HG03108 (cell line): ENCODE results near the gene BPIFA2.

ENCODE experiments used
- ATAC-seq: cut with Tn5 transposase; IDR thresholded peaks from one replicate; pipeline ENCODE4 v1.9.1; 2021; ENCODE audit warnings: moderate library complexity; ENCODE audit not compliant: unreplicated experiment

Gene BPIFA2

GRCh38 chr20:33191955-33192354 is 24.0 kb downstream of the BPIFA2 start:
- ATAC-seq = no peak

GRCh38 chr20:33192912-33193501 is 25.0 kb downstream of the BPIFA2 start:
- no peak for ATAC-seq

- no peak for ATAC-seq
Measured at GRCh38 chr20:33199026-33199425, 31.1 kb downstream of the BPIFA2 start.

GRCh38 chr20:33202451-33202850 is 34.5 kb downstream of the BPIFA2 start:
- ATAC-seq = no peak

- ATAC-seq = no peak
Measured at GRCh38 chr20:33203444-33203843, 35.5 kb downstream of the BPIFA2 start.

- no peak for ATAC-seq
Measured at GRCh38 chr20:33209789-33210188, 41.8 kb downstream of the BPIFA2 start.

GRCh38 chr20:33210371-33210770 is 42.4 kb downstream of the BPIFA2 start:
- no peak for ATAC-seq

- ATAC-seq = no peak
Measured at GRCh38 chr20:33211817-33212424, 44.0 kb downstream of the BPIFA2 start.

- no peak for ATAC-seq
Measured at GRCh38 chr20:33217052-33217451, 49.1 kb downstream of the BPIFA2 start, which contains the start of gene BPIFA3. TSS of gene BPIFA3 (plus strand) at chr20:33217352. CDS start at chr20:33217537, 185 bp downstream.

GRCh38 chr20:33224399-33224798 is 56.4 kb downstream of the BPIFA2 start:
- ATAC-seq = no peak

GRCh38 chr20:33229843-33230242 is 61.9 kb downstream of the BPIFA2 start:
- no peak for ATAC-seq
